ENCODE data around the gene RTP2.

Gene RTP2

GRCh38 chr3:187728248-187728647, 25.9 kb upstream of the RTP2 start:
- no peaks in the 10 kb centered on the region for H3K4me1 ChIP-seq (ENCODE audit: control insufficient read depth, insufficient read depth, low read length)
- no peaks in the 10 kb centered on the region for H3K9me3 ChIP-seq (ENCODE audit: control insufficient read depth, insufficient read depth, low read depth, low read length)
- TF ChIP-seq ZNF37A (tag by site-specific recombination; IDR thresholded peaks at IDR 0.05) (no peak), ZNF76 (tag by site-specific recombination; IDR thresholded peaks at IDR 0.05; ENCODE audit: borderline replicate concordance, low read depth) (no peak), GLIS2 (tag by site-specific recombination; IDR thresholded peaks at IDR 0.05) (no peak)
- TF ChIP-seq, protein P1, sequence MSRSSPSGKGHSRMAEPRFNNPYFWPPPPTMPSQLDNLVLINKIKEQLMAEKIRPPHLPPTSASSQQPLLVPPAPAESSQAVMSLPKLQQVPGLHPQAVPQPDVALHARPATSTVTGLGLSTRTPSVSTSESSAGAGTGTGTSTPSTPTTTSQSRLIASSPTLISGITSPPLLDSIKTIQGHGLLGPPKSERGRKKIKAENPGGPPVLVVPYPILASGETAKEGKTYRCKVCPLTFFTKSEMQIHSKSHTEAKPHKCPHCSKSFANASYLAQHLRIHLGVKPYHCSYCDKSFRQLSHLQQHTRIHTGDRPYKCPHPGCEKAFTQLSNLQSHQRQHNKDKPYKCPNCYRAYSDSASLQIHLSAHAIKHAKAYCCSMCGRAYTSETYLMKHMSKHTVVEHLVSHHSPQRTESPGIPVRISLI (tag by site-specific recombination; IDR thresholded peaks at IDR 0.05) = no peak
- CTCF ChIA-PET = interaction anchor here (0.6 kb wide), 1 partner anchor 1509 kb away, joined by 3 read pairs; no protein-coding TSS in a partner anchor
- peaks cover 0 to 96% of the 10 kb centered on the region in 2 experiments; a peak in 1 of 3 replicates for H3K36me3 ChIP-seq (ENCODE audit: control insufficient read depth in 2 of 2, insufficient read depth in 1 of 2, low read length in 2 of 2)
- no peak overlapping the region for H3K4me3 ChIP-seq (ENCODE audit: low read depth, low read length)
- POLR2A ChIA-PET = no interaction called here
- no peak overlapping the region for H3K27ac ChIP-seq (ENCODE audit: extremely low read depth, low read depth, low read length)

DNA sequence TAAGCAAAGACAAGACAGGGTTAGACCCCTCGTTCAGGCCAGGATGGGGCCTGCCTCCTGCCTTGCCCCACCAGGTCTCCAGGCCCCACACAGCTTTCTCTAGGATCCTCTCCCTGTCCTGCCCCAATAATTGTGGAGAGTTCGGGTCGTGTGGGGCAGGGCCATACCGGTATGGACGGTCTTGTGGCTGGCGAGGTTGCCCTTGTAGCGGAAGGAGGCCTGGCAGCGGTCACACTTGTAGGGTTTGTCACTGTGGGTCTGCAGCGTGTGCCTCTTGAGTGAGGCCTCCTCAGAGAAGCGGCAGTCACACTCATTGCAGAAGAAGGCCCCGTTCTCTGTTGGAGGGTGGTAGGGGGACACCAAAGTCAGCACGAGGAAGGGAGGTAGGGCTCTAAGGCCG, 24.2 kb upstream of the RTP2 start:
- no peak overlapping the region for H3K4me3 ChIP-seq (ENCODE audit: low read depth, low read length)
- H3K9me3 ChIP-seq (ENCODE audit: control insufficient read depth, insufficient read depth, low read depth, low read length) = no peaks in the 10 kb centered on the region
- ChIA-PET POLR2A (no interaction called here), CTCF (no interaction called here)
- H3K4me1 ChIP-seq (ENCODE audit: control insufficient read depth, insufficient read depth, low read length) = no peaks in the 10 kb centered on the region
- H3K27ac ChIP-seq (ENCODE audit: extremely low read depth, low read depth, low read length) = no peak overlapping the region
- TF ChIP-seq ZNF707 (tag by site-specific recombination; IDR thresholded peaks at IDR 0.05) = no peak
- no peak for TF ChIP-seq ZNF426 (tag by site-specific recombination; IDR thresholded peaks at IDR 0.05)
- TF ChIP-seq IKZF3 (tag by site-specific recombination; IDR thresholded peaks at IDR 0.05) = no peak
- TF ChIP-seq GLIS2 (tag by site-specific recombination; IDR thresholded peaks at IDR 0.05) = no peak
- no peak for TF ChIP-seq ZNF658 (tag by site-specific recombination; IDR thresholded peaks at IDR 0.05)
- no peak for TF ChIP-seq ZNF610 (tag by site-specific recombination; IDR thresholded peaks at IDR 0.05; ENCODE audit: borderline replicate concordance)
- no peak for TF ChIP-seq BCL11B (tag by site-specific recombination; IDR thresholded peaks at IDR 0.05; ENCODE audit: low read depth)
- TF ChIP-seq ZNF335 (tag by site-specific recombination; conservative IDR thresholded peaks at IDR 0.05) = no peak
- TF ChIP-seq ZNF510 (tag by site-specific recombination; IDR thresholded peaks at IDR 0.05; ENCODE audit: insufficient replicate concordance) = no peak
- TF ChIP-seq INSM2 (tag by site-specific recombination; IDR thresholded peaks at IDR 0.05) = no peak
- TF ChIP-seq, protein P2, sequence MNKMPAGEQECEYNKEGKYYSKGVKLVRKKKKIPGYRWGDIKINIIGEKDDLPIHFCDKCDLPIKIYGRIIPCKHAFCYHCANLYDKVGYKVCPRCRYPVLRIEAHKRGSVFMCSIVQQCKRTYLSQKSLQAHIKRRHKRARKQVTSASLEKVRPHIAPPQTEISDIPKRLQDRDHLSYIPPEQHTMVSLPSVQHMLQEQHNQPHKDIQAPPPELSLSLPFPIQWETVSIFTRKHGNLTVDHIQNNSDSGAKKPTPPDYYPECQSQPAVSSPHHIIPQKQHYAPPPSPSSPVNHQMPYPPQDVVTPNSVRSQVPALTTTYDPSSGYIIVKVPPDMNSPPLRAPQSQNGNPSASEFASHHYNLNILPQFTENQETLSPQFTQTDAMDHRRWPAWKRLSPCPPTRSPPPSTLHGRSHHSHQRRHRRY (tag by site-specific recombination; IDR thresholded peaks at IDR 0.05) = no peak
- TF ChIP-seq ZNF184 (tag by site-specific recombination; IDR thresholded peaks at IDR 0.05) = no peak
- peaks cover 0 to 93% of the 10 kb centered on the region in 2 experiments; a peak in 2 of 3 replicates for H3K36me3 ChIP-seq (ENCODE audit: control insufficient read depth in 2 of 2, insufficient read depth in 1 of 2, low read length in 2 of 2)

DNA sequence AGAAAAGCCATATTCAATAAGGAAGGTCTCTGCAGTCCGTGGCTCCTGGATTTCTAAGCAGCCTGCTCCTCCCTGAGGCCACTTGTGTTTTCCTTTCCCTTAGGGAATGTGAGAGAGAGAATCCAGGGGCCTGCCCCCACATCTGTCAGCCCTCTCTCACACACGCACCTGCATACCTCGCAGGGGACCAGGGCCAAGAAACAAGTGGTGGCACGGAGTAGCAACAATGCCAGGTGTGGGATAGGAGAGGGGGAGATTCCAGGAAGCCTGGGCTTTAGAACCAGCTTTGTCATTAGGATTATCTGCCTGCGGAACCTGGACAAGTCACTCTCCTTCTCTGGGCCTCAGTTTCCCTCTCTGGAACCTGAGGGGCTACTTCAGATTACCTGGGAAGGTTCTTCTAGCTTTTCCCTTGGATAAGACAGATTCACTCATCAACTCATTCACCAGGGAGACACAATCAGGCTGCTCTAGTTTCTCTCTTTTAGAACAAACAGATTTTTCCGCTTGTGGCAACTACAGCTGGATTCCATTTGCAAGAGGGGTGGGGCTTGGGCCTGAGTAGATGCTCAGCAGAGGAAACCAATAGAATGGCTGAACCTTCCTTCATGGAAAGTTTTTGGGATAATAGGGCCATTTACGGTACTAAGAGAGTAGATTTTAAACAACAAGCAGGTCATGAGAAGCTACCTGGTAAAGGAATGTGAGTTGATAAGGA, 23.5 kb upstream of the RTP2 start:
- no peak overlapping the region for H3K4me3 ChIP-seq (ENCODE audit: low read depth, low read length)
- no peaks in the 10 kb centered on the region for H3K4me1 ChIP-seq (ENCODE audit: control insufficient read depth, insufficient read depth, low read length)
- H3K27ac ChIP-seq (ENCODE audit: extremely low read depth, low read depth, low read length) = no peak overlapping the region
- POLR2A ChIA-PET = no interaction called here
- no peaks in the 10 kb centered on the region for H3K9me3 ChIP-seq (ENCODE audit: control insufficient read depth, insufficient read depth, low read depth, low read length)
- peaks cover 0 to 92% of the 10 kb centered on the region in 2 experiments for H3K36me3 ChIP-seq (ENCODE audit: control insufficient read depth in 2 of 2, insufficient read depth in 1 of 2, low read length in 2 of 2)
- CTCF ChIA-PET = interaction anchor here (0.7 kb wide), 2 partner anchors 13 to 55 kb away, joined by 3 read pairs; no protein-coding TSS in a partner anchor
- no peak for TF ChIP-seq ZNF600 (tag by site-specific recombination; IDR thresholded peaks at IDR 0.05)
